GM21786 (cell line): ENCODE measurements around the gene ATP10B.

Source experiments
- ATAC-seq: cut with Tn5 transposase; IDR thresholded peaks from one replicate; pipeline ENCODE4 v1.9.1; 2021; ENCODE audit not compliant: unreplicated experiment

The ATP10B gene

GRCh38 chr5:160521392-160521663 lies 330.7 kb downstream of the ATP10B start:
- no peak for ATAC-seq

GRCh38 chr5:160520609-160521391 lies 331.2 kb downstream of the ATP10B start:
- ATAC-seq: no peak

DNA sequence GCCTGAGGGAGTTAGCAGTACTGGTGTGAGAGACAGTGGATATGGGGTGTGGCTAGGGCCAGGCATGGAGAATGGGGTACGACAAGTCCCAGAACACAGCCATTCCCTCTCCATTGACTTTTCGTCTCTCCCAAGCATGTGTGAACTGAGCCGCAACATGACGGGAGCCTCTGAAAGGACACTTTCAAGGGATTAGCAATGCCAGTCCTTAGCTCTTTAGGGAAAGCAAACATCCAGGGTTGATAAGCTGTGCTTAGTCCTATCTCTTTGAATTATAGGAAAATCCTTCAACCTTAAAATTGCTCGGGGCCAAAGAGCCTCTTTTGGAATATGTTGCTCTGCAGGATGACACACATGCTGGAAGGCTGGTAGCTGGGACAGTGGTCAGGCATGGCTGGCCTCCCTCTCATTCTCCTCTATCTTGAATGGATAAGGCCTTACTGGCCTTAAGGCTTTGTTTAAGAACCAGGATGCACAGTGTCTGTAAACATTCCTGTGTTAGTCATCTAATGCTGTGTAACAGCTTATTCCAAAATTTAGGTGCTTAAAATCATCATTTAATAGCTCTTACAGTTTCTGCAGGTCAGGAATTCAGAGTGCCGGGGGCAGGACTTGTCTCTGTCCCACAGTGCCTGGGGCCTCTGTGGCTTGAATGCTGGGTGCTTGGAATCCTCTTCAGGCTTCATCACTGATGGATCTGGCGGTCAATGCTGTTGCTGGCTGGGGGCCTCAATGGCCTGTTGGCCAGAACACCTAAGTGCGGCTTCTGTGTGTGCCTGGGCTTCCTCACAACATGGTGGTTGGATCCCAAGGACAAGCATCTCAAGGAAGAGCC lies 335.1 kb downstream of the ATP10B start:
- ATAC-seq: no peak

DNA sequence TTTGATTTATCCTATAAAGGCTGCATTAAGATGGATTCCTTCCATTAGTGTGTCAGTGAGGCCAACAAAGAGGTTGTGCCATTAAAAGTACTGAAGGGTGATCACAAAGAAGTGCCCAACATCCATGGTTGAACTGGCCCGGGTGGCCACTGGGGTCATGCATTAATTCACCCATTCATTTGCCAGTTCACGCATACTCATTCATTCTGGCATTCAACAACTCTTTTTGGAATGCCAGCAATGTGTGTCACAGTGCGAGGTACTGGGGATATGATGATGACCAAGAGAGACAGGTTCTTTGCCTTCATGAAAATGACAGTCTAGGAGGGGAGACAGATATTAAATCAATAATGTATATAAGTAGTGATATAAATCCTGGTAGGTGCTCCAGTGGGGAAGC lies 337.1 kb downstream of the ATP10B start:
- no peak for ATAC-seq

GRCh38 chr5:160514191-160514590 lies 337.8 kb downstream of the ATP10B start:
- no peak for ATAC-seq

- ATAC-seq: no peak
These were observed 338.5 kb downstream of the ATP10B start for GRCh38 chr5:160513485-160513884.
